ENCODE data around the gene EPC2.

Gene EPC2

GRCh38 chr2:148699830-148700229, 55.3 kb downstream of the EPC2 start:
- WGBS (ENCODE audit: insufficient coverage, insufficient read length): no CpG with 5 or more reads among the region's 4 CpGs
- H3K9me3 ChIP-seq (ENCODE audit: control insufficient read depth, insufficient read depth, low read length): no peaks in the 10 kb centered on the region; the same call in 1 of the 2 replicates

GRCh38 chr2:148701039-148701438, 56.5 kb downstream of the EPC2 start:
- Histone ChIP-seq H3K9me3 (ENCODE audit: control insufficient read depth, insufficient read depth, low read length) (no peaks in the 10 kb centered on the region; the same call in 1 of the 2 replicates), H3K4me3 (ENCODE audit: low read length) (no peak overlapping the region), H3K36me3 (ENCODE audit: control insufficient read depth, insufficient read depth, low read length) (no peaks in the 10 kb centered on the region), H3K27me3 (ENCODE audit: control insufficient read depth, insufficient read depth, low read length) (no peaks in the 10 kb centered on the region), H3K27ac (ENCODE audit: low read length) (no peak overlapping the region), H3K4me1 (ENCODE audit: control insufficient read depth, insufficient read depth, low read length) (no peaks in the 10 kb centered on the region)
- DNase-seq (ENCODE audit: low read depth, low spot score): no peak
- no CpG with 5 or more reads among the region's 3 CpGs for WGBS (ENCODE audit: insufficient coverage, insufficient read length)

More at GRCh38 chr2:148699830-148700229, 55.3 kb downstream of the EPC2 start:
- Histone ChIP-seq H3K27me3 (ENCODE audit: control insufficient read depth, insufficient read depth, low read length) (no peaks in the 10 kb centered on the region), H3K4me1 (ENCODE audit: control insufficient read depth, insufficient read depth, low read length) (no peaks in the 10 kb centered on the region), H3K4me3 (ENCODE audit: low read length) (no peak overlapping the region), H3K36me3 (ENCODE audit: control insufficient read depth, insufficient read depth, low read length) (no peaks in the 10 kb centered on the region), H3K27ac (ENCODE audit: low read length) (no peak overlapping the region)
- DNase-seq (ENCODE audit: low read depth, low spot score): no peak

DNA sequence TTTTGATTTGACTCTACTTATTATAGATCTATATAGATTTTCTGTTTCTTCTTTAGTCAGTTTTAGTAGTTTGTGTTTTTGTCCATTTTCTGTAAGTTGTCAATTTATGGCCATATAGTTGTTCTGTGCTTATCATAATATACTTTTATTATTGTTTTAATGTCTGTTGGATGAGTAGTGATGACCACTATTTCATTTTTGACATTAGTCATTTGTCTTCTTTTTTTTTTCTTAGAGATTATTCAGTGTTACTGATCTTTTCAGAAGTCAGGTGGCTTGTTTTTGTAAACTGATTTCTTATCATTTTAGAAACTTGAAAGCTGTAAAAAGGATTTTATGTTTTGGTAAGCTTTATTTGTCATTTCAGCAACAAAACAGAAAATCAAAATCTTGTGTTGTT, 57.3 kb downstream of the EPC2 start:
- Histone ChIP-seq H3K36me3 (ENCODE audit: control insufficient read depth, insufficient read depth, low read length) (no peaks in the 10 kb centered on the region), H3K4me1 (ENCODE audit: control insufficient read depth, insufficient read depth, low read length) (no peaks in the 10 kb centered on the region), H3K4me3 (ENCODE audit: low read length) (no peak overlapping the region), H3K27me3 (ENCODE audit: control insufficient read depth, insufficient read depth, low read length) (no peaks in the 10 kb centered on the region), H3K9me3 (ENCODE audit: control insufficient read depth, insufficient read depth, low read length) (no peaks in the 10 kb centered on the region; the same call in 1 of the 2 replicates), H3K27ac (ENCODE audit: low read length) (no peak overlapping the region)
- no peak for DNase-seq (ENCODE audit: low read depth, low spot score)

DNA sequence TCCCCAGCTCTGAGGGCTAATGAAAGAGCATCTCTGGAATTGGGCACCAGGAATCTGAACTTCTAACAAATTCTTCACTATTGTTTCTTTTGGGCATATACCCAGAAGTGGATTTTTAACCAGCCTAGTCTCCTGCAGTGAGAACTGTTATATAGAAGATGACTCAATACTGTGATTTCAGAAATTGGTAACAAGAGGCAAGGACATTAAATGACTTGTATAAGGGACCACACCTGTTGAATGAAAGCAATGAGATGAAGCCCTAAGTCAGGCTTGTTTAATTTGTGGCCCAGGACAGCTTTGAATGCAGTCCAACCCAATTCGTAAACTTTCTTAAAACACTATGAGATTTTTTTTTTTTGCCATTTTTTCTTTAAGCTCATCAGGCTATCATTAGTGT, 57.9 kb downstream of the EPC2 start:
- Histone ChIP-seq H3K27ac (ENCODE audit: low read length) (no peak overlapping the region), H3K36me3 (ENCODE audit: control insufficient read depth, insufficient read depth, low read length) (no peaks in the 10 kb centered on the region), H3K27me3 (ENCODE audit: control insufficient read depth, insufficient read depth, low read length) (no peaks in the 10 kb centered on the region), H3K9me3 (ENCODE audit: control insufficient read depth, insufficient read depth, low read length) (no peaks in the 10 kb centered on the region; the same call in 1 of the 2 replicates), H3K4me3 (ENCODE audit: low read length) (no peak overlapping the region), H3K4me1 (ENCODE audit: control insufficient read depth, insufficient read depth, low read length) (no peaks in the 10 kb centered on the region)
- DNase-seq (ENCODE audit: low read depth, low spot score): no peak
- WGBS (ENCODE audit: insufficient coverage, insufficient read length): no CpG with 5 or more reads among the region's 1 CpG

GRCh38 chr2:148704247-148704646, 59.7 kb downstream of the EPC2 start:
- Histone ChIP-seq H3K27ac (ENCODE audit: low read length) (no peak overlapping the region), H3K36me3 (ENCODE audit: control insufficient read depth, insufficient read depth, low read length) (no peaks in the 10 kb centered on the region), H3K27me3 (ENCODE audit: control insufficient read depth, insufficient read depth, low read length) (no peaks in the 10 kb centered on the region), H3K4me1 (ENCODE audit: control insufficient read depth, insufficient read depth, low read length) (no peaks in the 10 kb centered on the region), H3K4me3 (ENCODE audit: low read length) (no peak overlapping the region), H3K9me3 (ENCODE audit: control insufficient read depth, insufficient read depth, low read length) (no peaks in the 10 kb centered on the region; the same call in 1 of the 2 replicates)
- DNase-seq (ENCODE audit: low read depth, low spot score): no peak

DNA sequence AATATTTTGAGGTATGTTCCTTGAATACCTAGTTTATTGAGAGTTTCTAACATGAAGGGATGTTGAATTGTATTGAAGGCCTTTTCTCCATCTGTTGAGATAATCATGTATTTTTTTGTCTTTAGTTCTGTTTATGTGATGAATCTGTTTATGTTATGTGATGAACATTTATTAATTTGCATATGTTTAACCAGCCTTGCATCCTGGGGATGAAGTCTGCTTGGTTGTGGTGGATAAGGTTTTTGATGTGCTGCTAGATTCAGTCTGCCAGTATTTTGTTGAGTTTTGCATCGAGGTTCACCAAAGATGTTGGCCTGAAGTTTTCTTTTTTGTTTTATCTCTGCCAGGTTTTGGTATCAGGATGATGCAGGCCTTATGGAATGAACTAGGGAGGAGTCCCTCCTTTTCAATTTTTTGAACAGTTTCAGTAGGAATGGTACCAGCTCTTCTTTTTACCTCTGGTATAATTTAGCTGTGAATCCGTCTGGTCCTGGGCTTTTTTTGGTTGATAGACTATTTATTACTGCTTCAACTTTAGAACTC, 71.9 kb downstream of the EPC2 start:
- Histone ChIP-seq H3K27ac (ENCODE audit: low read length) (no peak overlapping the region), H3K36me3 (ENCODE audit: control insufficient read depth, insufficient read depth, low read length) (no peaks in the 10 kb centered on the region), H3K9me3 (ENCODE audit: control insufficient read depth, insufficient read depth, low read length) (no peaks in the 10 kb centered on the region), H3K4me1 (ENCODE audit: control insufficient read depth, insufficient read depth, low read length) (no peaks in the 10 kb centered on the region; the same call in 1 of the 2 replicates), H3K27me3 (ENCODE audit: control insufficient read depth, insufficient read depth, low read length) (no peaks in the 10 kb centered on the region), H3K4me3 (ENCODE audit: low read length) (no peak overlapping the region)
- no CpG with 5 or more reads among the region's 2 CpGs for WGBS (ENCODE audit: insufficient coverage, insufficient read length)
- DNase-seq (ENCODE audit: low read depth, low spot score): no peak

GRCh38 chr2:148718039-148718438, 73.5 kb downstream of the EPC2 start:
- WGBS (ENCODE audit: insufficient coverage, insufficient read length): no CpG with 5 or more reads among the region's 3 CpGs

GRCh38 chr2:148719195-148719749, 74.7 kb downstream of the EPC2 start:
- H3K27me3 ChIP-seq (ENCODE audit: control insufficient read depth, insufficient read depth, low read length): no peaks in the 10 kb centered on the region
- no peaks in the 10 kb centered on the region; the same call in 1 of the 2 replicates for H3K4me1 ChIP-seq (ENCODE audit: control insufficient read depth, insufficient read depth, low read length)
- WGBS (ENCODE audit: insufficient coverage, insufficient read length): no CpG with 5 or more reads among the region's 6 CpGs
- DNase-seq (ENCODE audit: low read depth, low spot score): no peak
- no peak overlapping the region for H3K27ac ChIP-seq (ENCODE audit: low read length)
- H3K4me3 ChIP-seq (ENCODE audit: low read length): no peak overlapping the region
- no peaks in the 10 kb centered on the region for H3K36me3 ChIP-seq (ENCODE audit: control insufficient read depth, insufficient read depth, low read length)
- H3K9me3 ChIP-seq (ENCODE audit: control insufficient read depth, insufficient read depth, low read length): no peaks in the 10 kb centered on the region

More at GRCh38 chr2:148718039-148718438, 73.5 kb downstream of the EPC2 start:
- Histone ChIP-seq H3K27me3 (ENCODE audit: control insufficient read depth, insufficient read depth, low read length) (no peaks in the 10 kb centered on the region), H3K4me3 (ENCODE audit: low read length) (no peak overlapping the region), H3K9me3 (ENCODE audit: control insufficient read depth, insufficient read depth, low read length) (no peaks in the 10 kb centered on the region), H3K36me3 (ENCODE audit: control insufficient read depth, insufficient read depth, low read length) (no peaks in the 10 kb centered on the region), H3K27ac (ENCODE audit: low read length) (no peak overlapping the region), H3K4me1 (ENCODE audit: control insufficient read depth, insufficient read depth, low read length) (no peaks in the 10 kb centered on the region; the same call in 1 of the 2 replicates)
- DNase-seq (ENCODE audit: low read depth, low spot score): no peak

GRCh38 chr2:148719941-148720436, 75.4 kb downstream of the EPC2 start:
- H3K27ac ChIP-seq (ENCODE audit: low read length): no peak overlapping the region

DNA sequence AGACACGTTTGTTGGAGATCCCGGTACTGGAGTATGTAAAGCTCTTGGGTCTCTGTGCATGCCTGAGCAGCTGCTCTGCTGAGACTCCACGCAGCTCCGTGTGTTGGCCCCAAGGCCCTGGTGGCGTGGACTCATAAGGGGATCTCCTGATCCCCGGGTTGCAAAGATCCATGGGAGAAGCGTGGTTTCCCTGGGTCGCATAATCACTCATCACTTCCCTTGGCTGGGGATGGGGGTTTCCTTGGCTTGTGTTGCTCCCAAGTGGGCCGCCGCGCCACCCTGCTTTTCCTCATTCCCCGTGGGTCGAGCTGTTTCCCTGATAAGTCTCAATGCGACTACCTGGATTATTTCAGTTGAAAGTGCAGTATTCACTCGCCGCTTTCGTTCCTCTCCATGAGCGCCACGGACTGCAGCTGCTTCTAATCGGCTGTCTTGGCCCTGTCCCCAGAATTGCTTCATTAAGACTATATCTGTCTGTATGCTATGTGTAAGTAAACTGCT, 76.0 kb downstream of the EPC2 start:
- no peaks in the 10 kb centered on the region for H3K36me3 ChIP-seq (ENCODE audit: control insufficient read depth, insufficient read depth, low read length)
- no peaks in the 10 kb centered on the region for H3K9me3 ChIP-seq (ENCODE audit: control insufficient read depth, insufficient read depth, low read length)
- H3K27me3 ChIP-seq (ENCODE audit: control insufficient read depth, insufficient read depth, low read length): no peaks in the 10 kb centered on the region
- no CpG with 5 or more reads among the region's 20 CpGs for WGBS (ENCODE audit: insufficient coverage, insufficient read length)
- no peak overlapping the region for H3K4me3 ChIP-seq (ENCODE audit: low read length)
- no peak for DNase-seq (ENCODE audit: low read depth, low spot score)
- H3K27ac ChIP-seq (ENCODE audit: low read length): no peak overlapping the region
- no peaks in the 10 kb centered on the region; the same call in 1 of the 2 replicates for H3K4me1 ChIP-seq (ENCODE audit: control insufficient read depth, insufficient read depth, low read length)

More at GRCh38 chr2:148719941-148720436, 75.4 kb downstream of the EPC2 start:
- Histone ChIP-seq H3K36me3 (ENCODE audit: control insufficient read depth, insufficient read depth, low read length) (no peaks in the 10 kb centered on the region), H3K4me1 (ENCODE audit: control insufficient read depth, insufficient read depth, low read length) (no peaks in the 10 kb centered on the region; the same call in 1 of the 2 replicates), H3K27me3 (ENCODE audit: control insufficient read depth, insufficient read depth, low read length) (no peaks in the 10 kb centered on the region), H3K9me3 (ENCODE audit: control insufficient read depth, insufficient read depth, low read length) (no peaks in the 10 kb centered on the region), H3K4me3 (ENCODE audit: low read length) (no peak overlapping the region)
- WGBS (ENCODE audit: insufficient coverage, insufficient read length): no CpG with 5 or more reads among the region's 2 CpGs
- no peak for DNase-seq (ENCODE audit: low read depth, low spot score)

GRCh38 chr2:148721520-148721931, 77.0 kb downstream of the EPC2 start:
- H3K36me3 ChIP-seq (ENCODE audit: control insufficient read depth, insufficient read depth, low read length): no peaks in the 10 kb centered on the region
- no peaks in the 10 kb centered on the region for H3K9me3 ChIP-seq (ENCODE audit: control insufficient read depth, insufficient read depth, low read length)
- H3K27ac ChIP-seq (ENCODE audit: low read length): no peak overlapping the region
- H3K27me3 ChIP-seq (ENCODE audit: control insufficient read depth, insufficient read depth, low read length): no peaks in the 10 kb centered on the region
- no peak for DNase-seq (ENCODE audit: low read depth, low spot score)
- H3K4me1 ChIP-seq (ENCODE audit: control insufficient read depth, insufficient read depth, low read length): no peaks in the 10 kb centered on the region; the same call in 1 of the 2 replicates
- H3K4me3 ChIP-seq (ENCODE audit: low read length): no peak overlapping the region
